Stimulated activated naive CD4-positive, alpha-beta T cell (primary cell): ENCODE data around the gene CHFR.
A peak's percentile ranks its signal among the peaks of the same experiment; 100 is the strongest.

ENCODE experiments used
- DNase-seq, 6 experiments: peaks; one replicate each; lab custom pipeline; 2025; lab: John Stamatoyannopoulos, UW

The CHFR gene

GRCh38 chr12:132839558-132840235 is 47.7 kb downstream of the CHFR start:
- DNase-seq: no peak

- no peak for DNase-seq
These were observed 48.9 kb downstream of the CHFR start for GRCh38 chr12:132838410-132839080.

- DNase-seq: no peak
These were observed 49.6 kb downstream of the CHFR start for GRCh38 chr12:132837693-132838409.

- DNase-seq: no peak
These were observed 50.5 kb downstream of the CHFR start for GRCh38 chr12:132836795-132837331.

GRCh38 chr12:132836230-132836629 is 51.2 kb downstream of the CHFR start:
- DNase-seq: peak in 2 of 6 experiments; percentile 28 to 45

GRCh38 chr12:132835076-132836025 is 52.1 kb downstream of the CHFR start:
- DNase-seq: no peak

GRCh38 chr12:132834181-132834711 is 53.2 kb downstream of the CHFR start:
- peak in 3 of 6 experiments; percentile 40 to 60 (median 58) for DNase-seq

- no peak for DNase-seq
These were observed 54.1 kb downstream of the CHFR start for GRCh38 chr12:132833341-132833740.

- DNase-seq: no peak
These were observed 55.6 kb downstream of the CHFR start for GRCh38 chr12:132831771-132832170.

GRCh38 chr12:132828706-132829534 is 58.5 kb downstream of the CHFR start, which contains the start of gene GOLGA3:
TSS of gene GOLGA3 (minus strand) at chr12:132828869. CDS start at chr12:132822128, 6,741 bp downstream.
- peak; percentile 88 to 99 (median 94) for DNase-seq

GRCh38 chr12:132827763-132828703 is 59.4 kb downstream of the CHFR start:
- no peak for DNase-seq

GRCh38 chr12:132825861-132826260 is 61.5 kb downstream of the CHFR start:
- no peak for DNase-seq

GRCh38 chr12:132825089-132825488 is 62.3 kb downstream of the CHFR start:
- DNase-seq: no peak

- DNase-seq: no peak
These were observed 63.4 kb downstream of the CHFR start for GRCh38 chr12:132824053-132824452.

GRCh38 chr12:132818562-132818961 is 68.8 kb downstream of the CHFR start:
- no peak for DNase-seq

- no peak for DNase-seq
These were observed 73.2 kb downstream of the CHFR start for GRCh38 chr12:132814232-132814631.

GRCh38 chr12:132813443-132813842 is 74.0 kb downstream of the CHFR start:
- no peak for DNase-seq

- no peak for DNase-seq
These were observed 74.6 kb downstream of the CHFR start for GRCh38 chr12:132812631-132813305.
